HG02973 (cell line): Measurements from ENCODE around the gene GRM4.

Experiments used
- ATAC-seq: cut with Tn5 transposase; IDR thresholded peaks from one replicate; pipeline ENCODE4 v1.9.1; 2021; ENCODE audit warnings: moderate library complexity; ENCODE audit not compliant: unreplicated experiment

Gene GRM4

GRCh38 chr6:34157851-34158250 is 12.0 kb upstream of the GRM4 start:
- ATAC-seq = no peak

- no peak for ATAC-seq
These were observed 11.4 kb upstream of the GRM4 start for GRCh38 chr6:34157236-34157830.

- no peak for ATAC-seq
These were observed 9.8 kb upstream of the GRM4 start for GRCh38 chr6:34155471-34156300.

- no peak for ATAC-seq
These were observed 9.0 kb upstream of the GRM4 start for GRCh38 chr6:34154668-34155447.

GRCh38 chr6:34152806-34153520 is 7.1 kb upstream of the GRM4 start:
- ATAC-seq = no peak

- ATAC-seq = no peak
These were observed 6.2 kb upstream of the GRM4 start for GRCh38 chr6:34152042-34152524.

- no peak for ATAC-seq
These were observed 5.6 kb upstream of the GRM4 start for GRCh38 chr6:34151321-34152041.

- ATAC-seq = no peak
These were observed 4.9 kb upstream of the GRM4 start for GRCh38 chr6:34150766-34151165.

- no peak for ATAC-seq
These were observed 4.0 kb upstream of the GRM4 start for GRCh38 chr6:34149831-34150400.

- no peak for ATAC-seq
These were observed 3.5 kb upstream of the GRM4 start for GRCh38 chr6:34149452-34149810.

GRCh38 chr6:34148631-34149451 is 3.0 kb upstream of the GRM4 start:
- ATAC-seq = no peak

GRCh38 chr6:34147906-34148630 is 2.2 kb upstream of the GRM4 start:
- ATAC-seq = no peak

GRCh38 chr6:34146801-34147592 is 1.1 kb upstream of the GRM4 start:
- no peak for ATAC-seq

- no peak for ATAC-seq
These were observed 496 bp downstream of the GRM4 start for GRCh38 chr6:34145161-34146020.

- no peak for ATAC-seq
These were observed 1.2 kb downstream of the GRM4 start for GRCh38 chr6:34144581-34145160.

- no peak for ATAC-seq
These were observed 1.9 kb downstream of the GRM4 start for GRCh38 chr6:34143884-34144580.
